SK-N-SH (cell line): ENCODE measurements around the gene MREG.

Experiments used
- GABPA ChIP-seq: IDR thresholded peaks from 2 replicates; pipeline ENCODE4 v1.4.0; 2012; ENCODE audit warnings: low read depth, mild to moderate bottlenecking
- JUND ChIP-seq: IDR thresholded peaks from 2 replicates; pipeline ENCODE4 v1.4.0; 2012

DNA sequence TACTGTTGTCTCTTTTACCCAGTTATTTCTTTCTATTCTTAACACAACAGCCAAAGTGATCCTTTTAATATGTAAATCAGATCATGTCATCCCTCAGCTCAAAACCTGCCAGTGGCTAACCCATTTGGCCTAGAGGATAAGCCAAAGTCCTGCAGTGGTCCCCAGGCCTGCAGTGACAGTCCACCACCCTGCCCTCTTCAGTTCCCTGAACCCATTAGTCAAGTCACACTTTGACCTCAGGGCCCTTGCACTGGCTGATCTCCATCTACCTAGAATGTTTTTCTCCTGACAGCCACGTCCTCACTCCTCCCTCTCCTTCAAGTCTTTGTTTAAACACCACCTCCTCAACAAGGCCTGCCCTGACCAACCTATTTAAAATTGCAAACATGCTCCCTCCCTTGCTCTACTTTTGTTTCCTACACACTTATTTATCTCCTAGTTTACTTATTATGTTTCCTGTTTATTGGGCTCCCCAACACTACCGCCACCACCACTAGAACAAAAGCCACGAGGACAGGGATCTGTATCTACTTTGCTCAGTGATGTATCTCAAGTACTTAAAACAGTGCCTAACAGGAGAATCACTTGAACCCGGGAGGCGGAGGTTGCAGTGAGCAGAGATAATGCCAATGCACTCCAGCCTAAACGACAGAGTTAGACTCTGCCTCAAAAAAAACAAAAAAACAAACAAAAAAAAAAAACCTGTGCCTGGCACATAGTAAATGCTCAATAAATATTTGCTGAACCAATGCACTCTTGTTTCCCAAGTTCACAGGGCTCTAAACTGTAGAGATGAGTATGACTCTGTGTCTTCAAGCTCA, 9.3 kb downstream of the MREG start:
- TF ChIP-seq GABPA (no peak), JUND (no peak)
